ENCODE data around the gene TBC1D25.

DNA sequence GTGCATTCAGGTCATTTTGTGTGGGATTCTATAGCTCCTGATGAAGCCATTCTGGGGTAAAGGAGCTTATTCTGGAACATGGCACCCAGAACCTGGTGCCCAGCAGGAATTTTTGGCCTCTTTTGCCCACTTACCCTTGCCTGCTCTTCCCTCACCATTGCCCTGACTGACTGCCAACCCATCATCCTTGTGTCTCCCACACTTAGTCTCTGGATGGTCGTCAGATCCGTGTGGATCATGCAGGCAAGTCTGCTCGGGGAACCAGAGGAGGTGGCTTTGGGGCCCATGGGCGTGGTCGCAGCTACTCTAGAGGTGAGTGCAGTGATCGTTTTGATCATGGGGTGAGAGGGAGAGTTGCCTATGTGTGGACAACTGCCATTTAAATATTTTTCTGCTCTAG lies 36.6 kb downstream of the TBC1D25 start:
- no peak for TF ChIP-seq CTCF (IDR thresholded peaks at IDR 0.05)
- no peak for TF ChIP-seq POLR2A (IDR thresholded peaks at IDR 0.05)
